Mammary epithelial cell (primary cell): ENCODE data around the gene CHMP4B.

Experiments
- EZH2 ChIP-seq: IDR thresholded peaks from 2 replicates; pipeline ENCODE4 v1.6.1; 2012; ENCODE audit warnings: low read length, inconsistent platforms, borderline replicate concordance
- TF ChIP-seq, protein P1 (sequence below), 2 donors: IDR thresholded peaks in 1 of 2; conservative IDR thresholded peaks in 1 of 2; 2 replicates each; pipeline ENCODE4 v1.5.1; 2011 to 2012; ENCODE audit warnings: inconsistent platforms in 2 of 2, low read length in 2 of 2, mild to moderate bottlenecking in 2 of 2, control low read depth in 1 of 2, low read depth in 1 of 2; ENCODE audit not compliant: insufficient read depth in 1 of 2; ENCODE audit errors: extremely low read depth in 1 of 2

DNA sequence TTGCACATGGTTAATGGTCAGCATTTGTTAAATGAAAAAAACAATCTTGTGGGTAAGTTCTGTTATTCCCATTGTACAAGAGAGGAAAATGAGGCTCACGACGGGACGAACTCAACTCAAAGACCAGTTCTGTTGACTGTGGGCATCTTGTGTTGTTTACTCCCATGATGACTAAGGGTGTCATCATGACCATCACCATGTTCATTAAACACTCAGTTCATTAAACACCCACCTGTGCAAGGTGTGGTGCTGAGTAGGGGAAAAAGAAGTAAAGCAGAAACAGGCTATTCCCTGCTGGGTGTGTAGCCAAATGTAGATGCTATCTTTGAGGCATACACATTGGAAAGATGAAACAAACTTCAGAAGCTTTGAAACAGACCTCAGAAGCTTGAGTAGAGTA, 4.5 kb downstream of the CHMP4B start:
- TF ChIP-seq, protein P1, sequence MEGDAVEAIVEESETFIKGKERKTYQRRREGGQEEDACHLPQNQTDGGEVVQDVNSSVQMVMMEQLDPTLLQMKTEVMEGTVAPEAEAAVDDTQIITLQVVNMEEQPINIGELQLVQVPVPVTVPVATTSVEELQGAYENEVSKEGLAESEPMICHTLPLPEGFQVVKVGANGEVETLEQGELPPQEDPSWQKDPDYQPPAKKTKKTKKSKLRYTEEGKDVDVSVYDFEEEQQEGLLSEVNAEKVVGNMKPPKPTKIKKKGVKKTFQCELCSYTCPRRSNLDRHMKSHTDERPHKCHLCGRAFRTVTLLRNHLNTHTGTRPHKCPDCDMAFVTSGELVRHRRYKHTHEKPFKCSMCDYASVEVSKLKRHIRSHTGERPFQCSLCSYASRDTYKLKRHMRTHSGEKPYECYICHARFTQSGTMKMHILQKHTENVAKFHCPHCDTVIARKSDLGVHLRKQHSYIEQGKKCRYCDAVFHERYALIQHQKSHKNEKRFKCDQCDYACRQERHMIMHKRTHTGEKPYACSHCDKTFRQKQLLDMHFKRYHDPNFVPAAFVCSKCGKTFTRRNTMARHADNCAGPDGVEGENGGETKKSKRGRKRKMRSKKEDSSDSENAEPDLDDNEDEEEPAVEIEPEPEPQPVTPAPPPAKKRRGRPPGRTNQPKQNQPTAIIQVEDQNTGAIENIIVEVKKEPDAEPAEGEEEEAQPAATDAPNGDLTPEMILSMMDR (conservative IDR thresholded peaks at IDR 0.05 in 1 of 2, IDR thresholded peaks at IDR 0.05 in 1 of 2; ENCODE audit: extremely low read depth in 1 of 2, insufficient read depth in 1 of 2, low read depth in 1 of 2, low read length in 2 of 2), result no peak
- TF ChIP-seq EZH2, result no peak
